ENCODE measurements around the gene OSBPL5.

GRCh38 chr11:3163241-3163981 lies 1.7 kb downstream of the OSBPL5 start:
- TF ChIP-seq ELF4 (IDR thresholded peaks at IDR 0.05) (no peak), CTBP1 (IDR thresholded peaks at IDR 0.05; ENCODE audit: borderline replicate concordance) (no peak), SUZ12 (IDR thresholded peaks at IDR 0.05) (no peak), L3MBTL2 (conservative IDR thresholded peaks at IDR 0.05) (no peak), PKNOX1 (IDR thresholded peaks at IDR 0.05) (no peak), FOXA1 (IDR thresholded peaks at IDR 0.05) (no peak), NFRKB (IDR thresholded peaks at IDR 0.05) (no peak), FOXM1 (IDR thresholded peaks at IDR 0.05; ENCODE audit: borderline replicate concordance) (no peak), HDGF (IDR thresholded peaks at IDR 0.05; ENCODE audit: borderline replicate concordance) (no peak), SP1 (IDR thresholded peaks at IDR 0.05) (no peak), ARNT (IDR thresholded peaks at IDR 0.05) (no peak), ZNF384 (IDR thresholded peaks at IDR 0.05) (no peak), TARDBP (IDR thresholded peaks at IDR 0.05) (no peak)
